ENCODE data around the gene PIK3R4.

The PIK3R4 gene

GRCh38 chr3:130679218-130679617 is 67.4 kb downstream of the PIK3R4 start:
- DNase-seq (ENCODE audit: low read depth): no peak
- no peak for TF ChIP-seq CTCF (conservative IDR thresholded peaks at IDR 0.05; ENCODE audit: low read length)

GRCh38 chr3:130677343-130677742 is 69.3 kb downstream of the PIK3R4 start:
- H3K4me3 ChIP-seq (ENCODE audit: low read length): no peak overlapping the region
- DNase-seq (ENCODE audit: low read depth): no peak
- TF ChIP-seq CTCF (conservative IDR thresholded peaks at IDR 0.05; ENCODE audit: low read length): no peak

More at GRCh38 chr3:130679218-130679617, 67.4 kb downstream of the PIK3R4 start:
- H3K4me3 ChIP-seq (ENCODE audit: low read length): no peak overlapping the region

GRCh38 chr3:130671545-130672312 is 74.9 kb downstream of the PIK3R4 start:
- DNase-seq (ENCODE audit: low read depth): no peak
- no peak overlapping the region for H3K4me3 ChIP-seq (ENCODE audit: low read length)
- no peak for TF ChIP-seq CTCF (conservative IDR thresholded peaks at IDR 0.05; ENCODE audit: low read length)

- no peak for TF ChIP-seq CTCF (conservative IDR thresholded peaks at IDR 0.05; ENCODE audit: low read length)
- no peak for DNase-seq (ENCODE audit: low read depth)
- no peak overlapping the region for H3K4me3 ChIP-seq (ENCODE audit: low read length)
Observed at GRCh38 chr3:130669740-130670139, 76.9 kb downstream of the PIK3R4 start.

- H3K4me3 ChIP-seq (ENCODE audit: low read length): no peak overlapping the region
- no peak for TF ChIP-seq CTCF (conservative IDR thresholded peaks at IDR 0.05; ENCODE audit: low read length)
- no peak for DNase-seq (ENCODE audit: low read depth)
Observed at GRCh38 chr3:130663092-130663491, 83.5 kb downstream of the PIK3R4 start.

GRCh38 chr3:130662501-130662996 is 84.1 kb downstream of the PIK3R4 start:
- peak; percentile 11 for DNase-seq (ENCODE audit: low read depth)
- no peak for TF ChIP-seq CTCF (conservative IDR thresholded peaks at IDR 0.05; ENCODE audit: low read length)
- no peak overlapping the region for H3K4me3 ChIP-seq (ENCODE audit: low read length)

Data from AG10803 (cell line).